ENCODE measurements around the gene MEF2D.
A peak's percentile ranks its signal among the peaks of the same experiment; 100 is the strongest.

MEF2D gene

DNA sequence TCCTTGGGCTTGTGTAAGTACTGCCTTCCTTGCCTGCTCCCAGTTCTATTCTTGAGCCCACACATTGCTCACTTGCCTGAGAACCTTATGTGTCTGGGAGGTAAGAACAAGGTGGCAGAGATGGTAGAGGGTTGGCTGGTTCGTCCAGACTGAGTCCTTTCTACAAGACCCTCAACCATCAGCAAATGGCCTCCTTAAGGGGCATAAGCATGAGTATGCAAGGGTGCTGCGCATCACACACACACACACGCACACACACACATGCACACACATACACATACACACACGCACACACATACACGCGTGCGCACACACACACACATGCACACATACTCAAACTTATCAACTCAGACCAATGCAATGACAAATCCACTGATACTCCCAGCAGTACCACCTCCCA is 74.6 kb downstream of the MEF2D start:
- DNase-seq (ENCODE audit: low read depth), result no peak

DNA sequence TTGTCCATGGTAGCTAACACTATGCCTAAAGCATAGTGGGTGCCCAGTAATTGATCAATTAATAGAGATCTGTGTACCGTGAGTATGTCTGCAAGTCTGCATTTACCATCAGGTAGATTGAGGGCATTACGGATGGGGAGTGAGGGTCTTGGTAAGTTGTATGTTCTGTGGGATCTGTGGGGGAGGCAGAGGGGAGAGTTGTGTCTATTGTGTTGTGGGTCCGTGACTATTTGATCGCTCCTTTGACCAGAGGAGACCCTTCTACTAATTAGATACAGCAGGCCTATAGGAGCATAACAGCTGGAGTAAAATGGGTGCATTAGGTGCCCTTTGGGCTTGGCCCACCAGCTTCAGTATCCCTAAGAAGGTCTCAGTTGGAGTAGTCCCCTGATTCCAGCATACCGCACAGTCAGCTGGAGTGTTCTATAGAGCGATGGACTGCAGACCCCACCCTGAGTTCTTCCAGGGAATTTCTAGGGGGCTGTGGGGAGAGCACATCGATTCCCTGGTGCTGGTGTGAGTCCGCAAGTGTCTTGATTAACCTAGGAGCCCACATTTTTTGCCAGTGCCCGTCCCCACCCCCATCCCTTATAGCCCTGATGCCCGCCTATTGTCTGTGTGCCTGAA is 75.7 kb downstream of the MEF2D start:
- DNase-seq (ENCODE audit: low read depth), result no peak

DNA sequence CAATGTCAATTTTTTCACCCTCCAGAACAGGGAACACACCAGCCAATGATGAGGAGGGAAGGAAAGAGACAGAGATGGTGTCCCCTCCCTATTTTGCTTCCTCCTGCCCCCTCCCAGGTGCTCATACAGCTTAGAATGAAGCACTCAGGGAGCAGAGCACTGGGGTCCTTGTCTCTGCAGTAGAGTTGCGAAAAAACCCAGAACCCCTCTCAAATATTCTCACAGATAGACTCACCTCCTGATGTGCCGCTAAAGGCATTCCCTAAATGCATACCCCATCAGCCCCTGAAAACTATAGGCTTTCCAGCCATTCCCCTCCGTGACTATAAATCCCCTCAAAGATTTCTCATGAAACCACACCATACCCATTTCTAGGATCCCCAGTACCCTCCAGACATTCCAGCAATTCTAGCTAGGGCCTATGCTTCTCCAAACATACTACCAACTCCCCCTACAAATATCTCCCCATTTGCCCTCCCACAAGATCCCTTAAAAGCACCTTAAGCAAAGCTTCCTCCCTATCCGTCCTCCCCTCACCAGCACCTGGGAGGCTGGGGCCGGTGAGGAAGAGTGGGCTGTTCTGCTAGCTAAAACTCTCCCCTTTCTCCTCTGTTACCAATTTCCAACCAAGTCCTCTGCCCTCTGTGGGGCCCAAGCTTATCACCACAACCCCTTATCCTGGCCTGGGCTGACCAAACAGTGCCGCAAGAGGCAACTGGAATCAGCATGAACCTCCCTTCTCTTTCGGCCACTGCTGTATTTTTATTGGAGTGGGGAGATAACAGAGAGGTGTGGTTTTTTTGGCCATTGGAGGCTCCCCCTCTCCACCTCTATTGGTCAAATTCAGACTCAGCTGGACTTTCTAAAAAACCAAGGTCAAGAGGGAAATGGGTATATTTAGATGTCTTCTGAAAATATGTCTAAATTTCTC is 76.9 kb downstream of the MEF2D start:
- no peak for DNase-seq (ENCODE audit: low read depth)

DNA sequence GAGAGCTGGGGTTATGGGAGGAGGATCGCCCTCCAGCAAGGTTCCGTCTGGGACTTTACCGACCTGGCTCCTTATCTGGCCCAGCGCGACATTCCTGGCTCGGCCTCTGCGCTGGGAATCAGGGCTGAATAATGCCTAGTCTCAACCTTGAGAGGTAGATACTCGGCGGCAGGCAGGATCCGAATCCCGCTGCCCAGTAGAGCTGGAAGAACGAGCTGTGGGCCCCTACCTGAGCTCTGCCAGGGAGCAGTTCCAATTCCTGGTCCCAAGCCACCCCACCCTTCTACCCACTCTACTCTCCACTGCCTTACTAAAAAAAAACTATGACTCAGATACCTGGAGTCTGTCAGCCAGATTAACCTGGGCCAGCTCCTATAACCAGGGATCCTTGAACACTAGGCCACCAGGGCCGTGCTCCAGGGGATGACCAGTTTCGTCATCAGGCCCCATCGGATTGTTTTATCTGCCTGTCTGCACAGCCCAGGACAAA is 77.9 kb downstream of the MEF2D start:
- no peak for DNase-seq (ENCODE audit: low read depth)

DNA sequence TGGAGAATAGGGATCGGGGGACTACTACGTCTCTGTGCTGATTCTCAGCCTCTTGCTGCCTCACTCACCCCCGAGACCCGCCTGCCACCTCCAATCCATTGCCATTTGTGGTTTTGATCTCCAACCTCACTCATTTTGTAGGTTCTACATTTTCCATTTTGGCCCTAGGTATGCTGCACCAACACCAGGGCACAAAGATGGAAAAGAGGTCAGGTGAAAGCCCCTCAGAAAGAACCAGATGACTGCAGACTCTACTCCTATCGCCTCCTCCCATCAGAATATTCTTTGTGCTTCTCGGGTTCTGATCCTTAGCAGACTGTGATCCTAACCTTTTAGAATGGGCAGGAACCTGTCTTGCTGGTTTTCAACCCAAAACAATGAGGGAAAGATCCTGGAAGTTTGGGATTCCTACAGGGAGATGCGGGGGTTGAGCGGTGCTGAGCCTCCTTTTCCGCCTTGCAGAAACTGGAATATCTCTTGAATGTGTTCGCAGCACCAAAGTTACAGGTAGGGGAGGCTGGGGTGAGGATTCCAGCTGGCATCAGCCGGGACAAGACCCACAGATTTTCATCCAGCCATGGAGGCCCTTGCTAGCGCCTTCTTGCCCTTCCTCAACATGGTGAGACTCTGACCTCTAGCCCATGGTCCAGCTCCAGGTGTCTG is 78.5 kb downstream of the MEF2D start:
- no peak for DNase-seq (ENCODE audit: low read depth)

DNA sequence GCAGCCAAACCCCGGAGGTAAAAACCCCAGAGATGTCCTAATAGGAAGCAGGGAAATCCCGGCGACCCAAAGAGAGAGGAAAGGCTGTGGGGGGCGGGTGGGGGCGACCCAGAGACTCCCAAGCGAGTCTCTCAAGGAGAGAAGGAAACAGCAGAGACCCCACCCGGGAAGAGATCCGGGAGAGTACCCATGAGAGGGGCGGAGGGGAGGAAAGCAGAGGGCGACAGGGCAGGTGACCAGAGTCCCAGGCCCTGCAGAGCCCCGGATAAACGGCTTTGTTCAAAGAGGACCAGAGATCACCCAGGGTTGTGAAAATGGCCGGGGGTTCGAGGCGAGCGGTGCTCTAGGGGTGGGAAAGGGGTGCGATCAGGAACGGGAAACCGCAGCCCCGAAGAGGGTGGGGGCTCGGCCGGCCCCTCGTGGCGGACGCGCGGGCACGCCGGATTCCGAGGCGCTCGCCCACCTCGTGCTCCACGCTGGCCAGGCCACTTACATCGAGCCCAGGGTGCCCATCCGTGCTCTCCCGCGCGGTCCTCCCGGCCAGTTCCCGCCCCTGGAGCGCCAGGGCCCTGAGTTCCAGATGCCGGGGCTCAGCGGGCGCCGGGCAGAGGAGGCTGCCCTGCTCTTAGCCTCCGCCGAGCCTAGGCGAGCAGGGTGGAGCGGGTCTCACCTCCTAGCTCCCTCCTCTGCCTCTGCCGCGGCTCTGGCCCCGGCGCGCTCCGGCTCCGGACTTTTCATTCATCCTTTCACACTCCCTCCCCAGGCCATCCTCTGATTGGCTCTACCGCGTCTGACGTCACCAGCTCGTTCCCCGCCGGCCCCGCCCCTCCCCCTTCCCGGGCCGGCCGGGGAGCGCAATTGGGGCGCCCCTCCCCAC is 79.3 kb downstream of the MEF2D start:
- DNase-seq (ENCODE audit: low read depth), result peak; percentile 60

DNA sequence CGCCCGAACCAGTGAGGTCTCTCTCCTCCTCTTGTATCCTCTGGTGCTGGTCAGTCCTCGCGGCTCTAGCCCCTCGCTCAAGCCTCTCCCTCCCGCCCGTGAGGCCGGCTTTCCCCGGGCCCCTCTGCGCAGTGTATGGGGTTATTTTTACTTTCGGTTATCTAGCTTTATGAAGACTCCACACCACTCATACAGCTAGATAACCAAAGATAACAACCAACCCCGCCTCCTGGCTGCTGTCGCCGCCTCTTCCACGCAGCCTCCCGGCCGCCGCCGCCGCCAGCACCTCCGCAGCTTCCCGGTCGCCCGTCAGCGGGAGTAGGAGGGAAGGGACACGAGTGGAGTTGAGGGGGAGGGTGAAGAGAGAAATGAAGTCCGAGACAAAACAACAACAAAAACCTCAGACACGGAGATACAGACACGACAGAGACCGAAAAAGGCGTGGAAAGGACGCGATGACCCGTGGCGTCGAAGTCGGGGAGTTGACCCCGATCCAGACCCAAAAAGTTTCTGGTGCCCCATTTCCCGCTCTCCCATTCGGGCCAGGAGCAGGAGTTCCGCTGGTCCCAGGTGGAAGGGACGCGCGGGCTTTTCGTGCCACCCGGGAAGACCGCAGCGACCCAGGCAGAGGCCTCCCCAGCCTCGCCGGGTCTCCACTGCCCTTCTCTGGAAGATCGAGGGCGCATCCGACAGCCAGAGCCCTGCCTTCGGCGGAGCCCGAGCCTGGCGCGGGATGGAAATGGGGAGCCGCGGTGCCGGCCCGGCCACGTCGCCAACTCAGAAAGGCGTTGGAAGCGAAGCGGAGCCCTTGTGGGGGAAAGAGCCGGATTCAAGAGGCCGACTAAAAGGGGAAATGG is 80.1 kb downstream of the MEF2D start:
- no peak for DNase-seq (ENCODE audit: low read depth)

DNA sequence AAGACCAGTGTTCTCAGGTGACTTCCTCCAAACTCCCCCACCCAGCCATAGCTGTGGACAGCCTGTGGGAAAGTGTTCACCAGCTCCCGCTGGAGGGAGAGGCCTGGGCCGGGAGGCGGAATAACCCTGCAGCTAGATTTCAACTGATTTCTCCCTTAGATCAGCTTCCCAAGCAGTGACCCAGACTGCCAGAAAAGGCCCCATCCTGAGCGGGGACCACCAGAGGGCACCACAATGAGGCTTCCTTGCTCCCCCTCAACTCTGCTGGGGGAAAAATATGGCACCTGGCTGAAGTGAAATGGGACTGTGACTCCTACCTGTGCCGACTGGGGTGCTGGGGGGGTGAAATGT is 80.7 kb downstream of the MEF2D start:
- no peak for DNase-seq (ENCODE audit: low read depth)

DNA sequence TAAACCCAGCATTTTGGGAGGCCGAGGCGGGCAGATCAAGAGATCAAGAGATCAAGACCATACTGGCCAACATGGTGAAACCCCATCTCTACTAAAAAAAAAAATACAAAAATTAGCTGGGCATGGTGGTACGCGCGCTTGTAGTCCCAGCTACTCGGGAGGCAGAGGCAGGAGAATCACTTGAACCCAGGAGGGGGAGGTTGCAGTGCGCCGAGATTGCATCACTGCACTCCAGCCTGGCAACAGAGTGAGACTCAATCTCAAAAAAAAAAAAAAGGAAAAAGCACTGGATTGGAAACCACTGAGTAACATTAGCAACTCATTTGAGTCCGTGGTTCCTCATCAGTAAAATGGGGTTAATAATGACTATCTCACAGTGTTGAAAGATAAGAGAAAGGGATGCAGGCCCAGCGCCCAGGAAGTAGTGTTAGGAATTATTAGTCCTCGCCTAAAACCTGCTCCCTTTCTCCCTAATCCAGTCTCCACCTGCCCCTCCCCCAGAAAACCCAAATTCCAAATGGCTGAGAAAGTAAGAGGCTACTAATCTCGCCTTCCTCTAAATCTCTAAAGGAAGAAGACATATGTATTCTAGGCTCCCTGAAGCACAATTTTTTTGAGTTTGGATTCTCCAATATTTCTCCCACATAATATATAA is 82.0 kb downstream of the MEF2D start:
- no peak for DNase-seq (ENCODE audit: low read depth)

DNA sequence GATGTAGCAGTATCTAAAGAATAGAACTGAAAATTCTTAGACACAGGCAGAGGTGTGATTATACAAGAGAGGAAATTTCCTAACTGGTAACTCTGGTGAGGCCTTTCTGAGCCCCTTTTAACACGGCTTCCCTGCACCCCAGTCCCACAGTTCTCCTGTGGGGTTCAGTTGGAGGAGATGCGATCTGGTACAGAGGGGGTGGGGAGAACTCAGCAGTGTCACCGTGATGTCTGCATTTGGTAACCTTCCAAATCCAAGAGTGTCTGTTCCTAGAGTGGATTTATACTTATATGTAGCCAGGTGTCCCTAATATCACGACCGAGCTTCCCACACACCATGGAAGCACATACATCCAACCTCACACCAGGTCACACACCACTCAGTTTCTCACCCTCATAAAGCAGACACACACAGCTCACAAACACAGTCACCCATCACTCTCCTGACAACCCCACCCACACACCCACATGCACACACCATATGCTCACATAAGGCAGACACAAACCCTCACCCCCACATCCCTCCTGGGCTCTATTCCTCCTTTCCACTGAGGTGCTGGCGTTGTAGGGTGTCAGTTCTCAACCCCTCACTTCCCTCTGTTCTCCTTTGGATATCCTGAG is 83.1 kb downstream of the MEF2D start:
- no peak for DNase-seq (ENCODE audit: low read depth)

DNA sequence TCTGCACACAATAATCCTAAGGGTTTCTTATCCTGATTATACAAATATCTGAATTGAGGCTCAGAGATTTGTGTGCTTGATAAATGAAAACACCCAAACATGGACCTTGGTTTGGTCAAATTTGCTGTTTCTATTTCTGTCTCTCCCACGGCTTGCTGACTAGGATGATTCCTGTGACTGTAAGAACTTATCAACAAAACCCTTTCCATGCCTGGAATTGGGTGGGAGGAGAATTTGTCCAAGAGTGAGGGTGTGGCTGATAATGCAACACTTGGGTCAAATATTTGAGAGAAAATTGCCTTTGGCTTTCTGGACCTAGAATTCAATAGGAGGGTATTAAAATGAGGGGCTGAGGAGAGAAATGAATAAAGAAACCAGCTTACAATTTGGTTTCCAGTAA is 83.6 kb downstream of the MEF2D start:
- DNase-seq (ENCODE audit: low read depth), result no peak

DNA sequence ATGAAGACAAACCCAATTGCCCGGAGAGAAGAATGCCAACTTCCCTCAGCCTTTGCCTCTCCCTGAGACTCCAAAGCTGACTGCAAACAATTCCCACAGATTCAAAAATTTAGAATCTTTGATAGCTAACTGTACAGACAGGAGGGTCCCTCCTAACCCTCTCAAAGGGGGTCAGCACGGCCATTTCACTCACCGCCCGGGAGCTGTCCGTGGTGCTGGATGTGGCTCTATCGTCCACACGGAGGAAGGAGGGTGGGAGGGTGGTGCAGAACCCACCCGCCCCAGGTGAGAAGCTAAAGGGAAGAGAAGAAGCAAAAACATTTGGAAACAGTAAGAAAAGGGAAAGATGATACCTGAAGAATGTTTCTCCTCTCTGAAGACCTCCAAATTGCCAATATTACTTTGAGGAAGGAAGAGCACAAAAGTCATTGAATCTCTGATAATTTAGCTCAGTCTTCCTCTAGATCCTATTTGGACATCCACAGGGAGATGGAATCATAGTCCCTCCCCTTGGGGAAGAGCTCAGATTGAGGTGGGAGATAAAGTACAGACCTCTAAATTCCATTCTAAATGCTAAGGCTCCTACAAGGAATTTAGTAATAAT is 86.0 kb downstream of the MEF2D start:
- DNase-seq (ENCODE audit: low read depth), result no peak

All from amniotic epithelial cell (primary cell).